ENCODE results near the gene VWA3A.
"Not testable (repeated sequence)": the region's sequence is repeated elsewhere in the genome, so short reads cannot be mapped to it uniquely, and the experiment has no call there.

The VWA3A gene

DNA sequence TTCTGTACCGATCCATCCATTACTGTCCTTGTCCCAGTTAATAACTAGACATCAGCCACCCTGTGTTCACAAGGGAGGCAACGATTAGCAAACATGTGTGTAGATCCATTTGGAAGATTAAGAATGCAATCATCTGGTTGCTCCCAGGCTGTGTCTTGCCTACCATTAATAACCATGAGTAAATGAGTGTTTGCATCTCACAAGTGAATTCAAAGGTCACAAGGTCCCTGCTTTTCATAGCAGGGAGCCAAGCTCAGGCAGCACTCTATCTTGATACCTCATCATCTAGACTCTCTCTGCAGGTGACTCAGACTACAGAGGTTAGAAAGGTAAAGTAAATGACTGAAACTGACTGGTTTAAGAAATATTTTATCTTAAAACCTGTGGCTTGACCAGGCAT lies 25.3 kb downstream of the VWA3A start:
- Histone ChIP-seq H3K4me1 (ENCODE audit: control insufficient read depth, insufficient read depth, low read length) (no peaks in the 10 kb centered on the region), H3K9me3 (ENCODE audit: control insufficient read depth, insufficient read depth, low read length) (no peaks in the 10 kb centered on the region), H3K4me3 (ENCODE audit: low read depth, low read length) (no peak overlapping the region), H3K36me3 (ENCODE audit: control insufficient read depth, insufficient read depth, low read length) (no peaks in the 10 kb centered on the region), H3K27ac (ENCODE audit: low read depth, low read length) (no peak overlapping the region), H3K9ac (ENCODE audit: low read depth, low read length) (no peak overlapping the region), H3K27me3 (ENCODE audit: control insufficient read depth, insufficient read depth, low read length) (no peaks in the 10 kb centered on the region)

DNA sequence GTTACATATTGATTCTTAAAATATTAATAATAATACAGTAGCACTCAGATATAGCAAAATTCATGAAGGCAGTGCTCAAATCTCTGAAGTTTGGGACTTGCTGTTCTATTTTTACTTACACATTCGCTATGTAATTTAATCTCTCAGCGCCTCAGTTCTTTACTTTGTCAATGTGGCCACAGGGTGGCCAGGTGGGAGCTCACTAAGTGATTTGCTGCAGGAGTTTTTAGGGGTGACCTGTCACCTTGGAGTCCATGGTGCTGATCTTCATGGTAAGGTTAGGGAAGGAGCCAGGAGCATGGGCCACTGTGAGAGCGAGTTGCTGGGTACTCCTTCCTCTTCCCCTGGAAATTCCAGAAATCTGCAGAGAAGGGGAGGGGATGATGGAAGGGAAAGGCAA lies 28.1 kb downstream of the VWA3A start:
- no peaks in the 10 kb centered on the region for H3K4me1 ChIP-seq (ENCODE audit: control insufficient read depth, insufficient read depth, low read length)
- no peak overlapping the region for H3K9ac ChIP-seq (ENCODE audit: low read depth, low read length)
- H3K36me3 ChIP-seq (ENCODE audit: control insufficient read depth, insufficient read depth, low read length), result no peaks in the 10 kb centered on the region
- H3K9me3 ChIP-seq (ENCODE audit: control insufficient read depth, insufficient read depth, low read length), result no peaks in the 10 kb centered on the region
- no peak overlapping the region for H3K27ac ChIP-seq (ENCODE audit: low read depth, low read length)
- H3K4me3 ChIP-seq (ENCODE audit: low read depth, low read length), result no peak overlapping the region
- H3K27me3 ChIP-seq (ENCODE audit: control insufficient read depth, insufficient read depth, low read length), result no peaks in the 10 kb centered on the region

DNA sequence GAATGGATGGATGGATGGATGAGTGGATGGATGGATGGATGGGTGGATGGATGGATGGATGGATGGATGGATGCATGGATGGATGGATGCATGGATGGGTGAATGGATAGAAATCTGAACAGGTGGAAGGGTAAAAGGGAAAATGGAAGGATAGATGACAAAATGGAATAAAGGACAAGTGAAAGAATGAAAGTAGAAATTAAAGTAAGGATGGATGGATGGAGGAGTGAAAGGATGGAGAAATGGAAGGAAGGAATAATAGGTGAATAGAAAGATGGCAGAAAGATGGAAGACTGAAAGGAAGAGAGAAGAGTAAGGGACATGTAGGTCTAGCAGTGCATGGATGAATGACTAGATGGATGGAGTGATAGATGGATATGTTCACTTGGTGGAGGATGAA lies 29.9 kb downstream of the VWA3A start:
- no peak overlapping the region for H3K4me3 ChIP-seq (ENCODE audit: low read depth, low read length)
- no peak overlapping the region for H3K27ac ChIP-seq (ENCODE audit: low read depth, low read length)
- no peaks in the 10 kb centered on the region for H3K9me3 ChIP-seq (ENCODE audit: control insufficient read depth, insufficient read depth, low read length)
- H3K9ac ChIP-seq (ENCODE audit: low read depth, low read length), result no peak overlapping the region
- no peaks in the 10 kb centered on the region for H3K4me1 ChIP-seq (ENCODE audit: control insufficient read depth, insufficient read depth, low read length)
- no peaks in the 10 kb centered on the region for H3K36me3 ChIP-seq (ENCODE audit: control insufficient read depth, insufficient read depth, low read length)
- H3K27me3 ChIP-seq (ENCODE audit: control insufficient read depth, insufficient read depth, low read length), result no peaks in the 10 kb centered on the region

DNA sequence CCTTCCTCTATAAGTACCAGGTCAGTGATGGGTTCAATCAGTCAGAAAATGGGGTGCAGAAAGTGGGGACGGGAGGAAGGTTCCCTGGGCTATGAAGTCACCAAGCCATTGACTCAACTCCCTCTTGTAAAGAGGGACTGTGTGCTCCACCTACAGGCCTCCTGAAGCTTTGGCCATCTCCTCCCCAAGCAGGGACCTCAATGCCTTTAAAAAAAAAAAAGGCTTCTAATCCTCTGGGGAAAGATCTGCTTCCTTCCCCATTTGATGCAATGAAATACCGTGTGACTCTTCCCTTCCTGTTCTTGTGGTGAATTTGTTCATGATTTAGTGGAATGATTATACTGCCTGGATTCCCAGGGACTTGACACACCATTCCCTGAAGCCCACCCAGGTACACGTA lies 30.8 kb downstream of the VWA3A start:
- no peaks in the 10 kb centered on the region for H3K9me3 ChIP-seq (ENCODE audit: control insufficient read depth, insufficient read depth, low read length)
- H3K4me3 ChIP-seq (ENCODE audit: low read depth, low read length), result no peak overlapping the region
- H3K9ac ChIP-seq (ENCODE audit: low read depth, low read length), result no peak overlapping the region
- H3K27me3 ChIP-seq (ENCODE audit: control insufficient read depth, insufficient read depth, low read length), result no peaks in the 10 kb centered on the region
- H3K36me3 ChIP-seq (ENCODE audit: control insufficient read depth, insufficient read depth, low read length), result no peaks in the 10 kb centered on the region
- H3K4me1 ChIP-seq (ENCODE audit: control insufficient read depth, insufficient read depth, low read length), result no peaks in the 10 kb centered on the region
- H3K27ac ChIP-seq (ENCODE audit: low read depth, low read length), result no peak overlapping the region

DNA sequence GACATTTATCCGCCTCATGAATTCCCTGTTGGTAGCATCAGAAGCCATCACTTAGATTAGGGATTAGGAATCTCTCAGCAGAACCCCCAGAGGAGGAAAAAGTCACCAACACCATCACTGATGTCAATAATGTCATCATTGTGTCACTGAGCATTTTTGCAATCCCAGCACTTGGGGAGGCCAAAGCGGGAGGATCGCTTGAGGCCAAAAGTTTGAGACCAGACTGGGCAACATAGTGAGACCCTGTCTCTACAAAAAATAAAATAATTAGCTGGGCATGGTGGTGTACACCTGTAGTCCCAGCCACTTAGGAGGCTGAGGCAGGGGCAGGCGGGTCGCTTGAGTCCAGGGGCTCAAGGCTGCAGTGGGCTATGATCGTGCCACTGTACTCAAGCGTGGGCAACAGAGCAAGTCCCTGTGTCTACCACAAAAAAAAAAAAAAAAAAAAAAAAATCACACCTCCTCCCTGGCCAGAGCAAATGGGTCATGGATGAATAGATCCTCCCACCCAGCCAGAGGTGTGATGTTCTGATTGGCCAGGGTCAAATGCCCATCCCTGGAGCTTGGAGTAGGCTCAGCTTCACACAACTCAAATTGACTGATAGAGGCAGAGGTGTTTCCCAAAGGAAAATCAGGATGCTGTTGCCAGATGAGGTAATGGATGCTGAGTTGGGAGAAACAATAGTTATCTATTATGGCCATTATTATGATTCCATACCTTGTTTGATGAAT lies 31.6 kb downstream of the VWA3A start:
- Histone ChIP-seq H3K9ac (ENCODE audit: low read depth, low read length) (no peak overlapping the region), H3K27me3 (ENCODE audit: control insufficient read depth, insufficient read depth, low read length) (no peaks in the 10 kb centered on the region), H3K4me3 (ENCODE audit: low read depth, low read length) (no peak overlapping the region), H3K9me3 (ENCODE audit: control insufficient read depth, insufficient read depth, low read length) (no peaks in the 10 kb centered on the region), H3K36me3 (ENCODE audit: control insufficient read depth, insufficient read depth, low read length) (no peaks in the 10 kb centered on the region), H3K4me1 (ENCODE audit: control insufficient read depth, insufficient read depth, low read length) (no peaks in the 10 kb centered on the region), H3K27ac (ENCODE audit: low read depth, low read length) (no peak overlapping the region)

DNA sequence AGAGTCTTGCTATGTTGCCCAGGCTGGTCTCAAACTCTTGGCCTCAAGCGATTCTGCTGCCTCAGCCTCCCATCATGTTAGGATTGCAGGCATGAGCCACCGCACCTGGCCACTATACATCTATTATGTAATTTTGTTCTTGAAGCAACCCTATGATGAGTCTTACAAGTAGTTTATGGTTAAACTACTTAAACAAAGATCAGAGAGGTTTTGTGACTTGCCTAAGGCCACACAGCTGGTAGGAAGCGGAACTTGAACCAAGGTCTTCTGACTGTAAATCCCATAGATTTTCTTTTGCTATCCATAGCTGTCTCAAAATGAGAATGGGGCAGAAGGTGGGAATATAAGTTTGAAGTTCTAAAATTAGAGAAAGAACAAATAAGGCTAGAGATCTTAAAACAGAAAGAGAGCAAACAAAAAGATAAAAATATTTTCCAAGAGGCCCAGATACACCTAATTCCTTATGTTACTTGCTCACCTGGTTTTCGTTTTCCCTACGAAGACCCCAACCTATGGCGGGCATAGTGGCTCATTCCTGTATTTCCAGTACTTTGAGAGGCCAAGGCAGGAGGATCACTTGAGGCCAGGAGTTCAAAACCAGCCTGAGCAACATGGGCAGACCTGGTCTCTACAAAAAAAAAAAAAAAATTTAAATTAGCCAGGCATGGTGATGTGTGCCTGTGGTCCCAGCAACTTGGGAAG lies 32.4 kb downstream of the VWA3A start:
- H3K9me3 ChIP-seq (ENCODE audit: control insufficient read depth, insufficient read depth, low read length), result no peaks in the 10 kb centered on the region
- H3K36me3 ChIP-seq (ENCODE audit: control insufficient read depth, insufficient read depth, low read length), result no peaks in the 10 kb centered on the region
- no peaks in the 10 kb centered on the region for H3K4me1 ChIP-seq (ENCODE audit: control insufficient read depth, insufficient read depth, low read length)
- H3K9ac ChIP-seq (ENCODE audit: low read depth, low read length), result no peak overlapping the region
- no peaks in the 10 kb centered on the region for H3K27me3 ChIP-seq (ENCODE audit: control insufficient read depth, insufficient read depth, low read length)
- no peak overlapping the region for H3K4me3 ChIP-seq (ENCODE audit: low read depth, low read length)
- H3K27ac ChIP-seq (ENCODE audit: low read depth, low read length), result no peak overlapping the region

DNA sequence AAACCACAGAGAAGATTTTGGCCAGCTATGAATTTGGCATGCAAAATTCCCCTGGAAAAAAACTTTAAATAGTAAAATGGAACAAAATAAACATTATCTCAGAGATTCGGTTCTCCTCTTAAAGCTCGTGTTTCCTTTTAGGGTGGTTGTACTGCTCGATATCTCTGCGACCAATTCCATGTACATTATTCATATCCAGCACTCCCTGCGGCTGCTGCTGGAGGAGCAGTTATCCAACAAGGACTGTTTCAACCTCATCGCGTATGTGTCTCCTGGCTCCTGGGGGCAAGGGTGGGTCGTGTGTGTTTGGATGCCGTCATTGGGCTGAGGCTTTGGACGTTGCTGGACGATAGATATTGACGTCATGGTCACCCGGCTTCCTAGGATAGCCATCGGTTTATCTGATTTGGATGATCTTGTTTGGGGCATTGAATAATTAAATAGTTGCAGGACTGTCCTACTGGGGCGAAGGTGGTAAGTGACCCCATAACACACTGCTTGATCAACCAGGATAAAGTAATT lies 33.8 kb downstream of the VWA3A start:
- H3K4me1 ChIP-seq (ENCODE audit: control insufficient read depth, insufficient read depth, low read length), result no peaks in the 10 kb centered on the region
- no peak overlapping the region for H3K9ac ChIP-seq (ENCODE audit: low read depth, low read length)
- no peak overlapping the region for H3K4me3 ChIP-seq (ENCODE audit: low read depth, low read length)
- H3K27ac ChIP-seq (ENCODE audit: low read depth, low read length), result no peak overlapping the region
- no peaks in the 10 kb centered on the region for H3K9me3 ChIP-seq (ENCODE audit: control insufficient read depth, insufficient read depth, low read length)
- H3K36me3 ChIP-seq (ENCODE audit: control insufficient read depth, insufficient read depth, low read length), result no peaks in the 10 kb centered on the region
- H3K27me3 ChIP-seq (ENCODE audit: control insufficient read depth, insufficient read depth, low read length), result no peaks in the 10 kb centered on the region

DNA sequence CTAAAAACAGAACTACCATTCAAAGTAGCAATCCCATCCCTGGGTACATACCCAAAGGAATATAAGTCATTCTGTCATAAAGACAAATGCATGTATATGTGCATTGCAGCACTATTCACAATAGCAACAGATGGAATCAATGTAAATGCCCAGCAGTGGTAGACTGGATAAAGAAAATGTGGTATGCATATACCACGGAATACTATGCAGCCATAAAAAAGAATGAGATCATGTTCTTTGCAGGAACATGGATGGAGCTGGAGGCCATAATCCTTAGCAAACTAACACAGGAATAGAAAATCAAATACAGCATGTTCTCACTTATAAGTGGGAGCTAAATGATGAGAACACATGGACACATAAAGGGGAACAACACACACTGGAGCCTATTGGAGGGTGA lies 36.2 kb downstream of the VWA3A start:
- not testable (repeated sequence) for H3K27me3 ChIP-seq (ENCODE audit: control insufficient read depth, insufficient read depth, low read length); H3K36me3 ChIP-seq (ENCODE audit: control insufficient read depth, insufficient read depth, low read length); H3K9ac ChIP-seq (ENCODE audit: low read depth, low read length); H3K9me3 ChIP-seq (ENCODE audit: control insufficient read depth, insufficient read depth, low read length); H3K27ac ChIP-seq (ENCODE audit: low read depth, low read length); H3K4me1 ChIP-seq (ENCODE audit: control insufficient read depth, insufficient read depth, low read length); H3K4me3 ChIP-seq (ENCODE audit: low read depth, low read length)

DNA sequence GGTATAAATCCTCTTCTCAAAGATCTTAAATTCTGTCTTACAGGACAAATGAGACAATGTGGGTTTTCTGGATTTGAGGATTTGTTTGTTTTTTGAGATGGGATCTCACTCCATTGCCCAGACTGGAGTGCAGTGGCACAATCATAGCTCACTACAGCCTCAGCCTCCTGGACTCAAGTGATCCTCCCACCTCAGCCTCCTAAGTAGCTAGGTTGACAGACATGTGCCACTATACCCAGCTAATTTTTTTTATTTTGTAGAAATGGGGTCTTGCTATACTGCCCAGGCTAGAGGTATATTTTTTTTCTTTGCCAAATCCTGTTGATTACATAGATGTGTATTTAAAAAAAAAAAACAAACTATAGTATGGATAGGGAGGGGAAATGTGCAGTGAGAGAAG lies 38.2 kb downstream of the VWA3A start:
- H3K9ac ChIP-seq (ENCODE audit: low read depth, low read length), result no peak overlapping the region
- no peak overlapping the region for H3K27ac ChIP-seq (ENCODE audit: low read depth, low read length)
- no peaks in the 10 kb centered on the region for H3K36me3 ChIP-seq (ENCODE audit: control insufficient read depth, insufficient read depth, low read length)
- H3K9me3 ChIP-seq (ENCODE audit: control insufficient read depth, insufficient read depth, low read length), result no peaks in the 10 kb centered on the region
- H3K4me3 ChIP-seq (ENCODE audit: low read depth, low read length), result no peak overlapping the region
- H3K4me1 ChIP-seq (ENCODE audit: control insufficient read depth, insufficient read depth, low read length), result no peaks in the 10 kb centered on the region
- H3K27me3 ChIP-seq (ENCODE audit: control insufficient read depth, insufficient read depth, low read length), result no peaks in the 10 kb centered on the region

DNA sequence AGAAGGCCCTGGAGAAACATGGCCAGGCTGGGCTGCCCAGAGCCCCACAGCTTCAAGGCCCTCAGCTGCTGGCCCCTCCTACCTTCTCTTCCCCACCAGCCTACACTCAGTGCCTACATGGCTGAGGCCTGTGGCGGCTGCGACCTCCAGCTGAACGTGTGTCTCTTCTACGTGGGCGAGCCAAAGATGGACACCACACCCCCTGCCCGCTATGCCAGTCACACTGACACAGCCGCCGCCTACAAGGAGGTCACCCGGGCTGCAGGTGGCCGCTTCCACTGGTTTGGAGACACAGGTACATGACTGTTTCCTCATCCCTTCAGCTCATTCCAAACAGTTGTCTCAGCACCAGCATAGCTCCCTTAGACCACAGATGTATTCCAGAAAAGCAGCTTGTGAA lies 40.5 kb downstream of the VWA3A start:
- H3K27ac ChIP-seq (ENCODE audit: low read depth, low read length), result no peak overlapping the region
- H3K9me3 ChIP-seq (ENCODE audit: control insufficient read depth, insufficient read depth, low read length), result no peaks in the 10 kb centered on the region
- H3K36me3 ChIP-seq (ENCODE audit: control insufficient read depth, insufficient read depth, low read length), result no peaks in the 10 kb centered on the region
- H3K27me3 ChIP-seq (ENCODE audit: control insufficient read depth, insufficient read depth, low read length), result no peaks in the 10 kb centered on the region
- H3K4me1 ChIP-seq (ENCODE audit: control insufficient read depth, insufficient read depth, low read length), result no peaks in the 10 kb centered on the region; the same call in 1 of the 2 replicates
- H3K4me3 ChIP-seq (ENCODE audit: low read depth, low read length), result no peak overlapping the region
- no peak overlapping the region for H3K9ac ChIP-seq (ENCODE audit: low read depth, low read length)

DNA sequence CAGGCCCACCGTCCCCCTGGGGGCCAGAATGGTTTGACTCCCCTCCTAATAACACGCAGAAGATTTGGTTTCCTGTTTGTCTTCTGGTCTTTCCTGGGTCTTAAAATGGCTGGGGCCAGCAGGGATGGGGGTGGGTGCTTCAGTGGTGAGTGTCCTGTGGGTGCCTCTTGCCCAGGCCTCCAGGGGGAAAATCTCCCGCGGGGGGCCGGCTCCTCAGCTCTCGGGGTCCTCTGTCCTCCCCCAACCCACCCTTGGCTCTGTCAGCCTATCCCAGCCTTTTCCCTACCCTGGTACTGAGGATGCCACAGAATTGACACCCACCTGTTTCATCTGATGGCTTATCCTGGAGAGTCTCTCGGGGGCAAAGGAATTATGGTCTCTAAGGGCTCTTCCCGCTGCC lies 46.1 kb downstream of the VWA3A start:
- peaks cover 3% of the 10 kb centered on the region; the same call in 1 of the 2 replicates for H3K4me1 ChIP-seq (ENCODE audit: control insufficient read depth, insufficient read depth, low read length)
- no peak overlapping the region for H3K4me3 ChIP-seq (ENCODE audit: low read depth, low read length)
- H3K36me3 ChIP-seq (ENCODE audit: control insufficient read depth, insufficient read depth, low read length), result no peaks in the 10 kb centered on the region
- H3K27me3 ChIP-seq (ENCODE audit: control insufficient read depth, insufficient read depth, low read length), result no peaks in the 10 kb centered on the region
- H3K9me3 ChIP-seq (ENCODE audit: control insufficient read depth, insufficient read depth, low read length), result no peaks in the 10 kb centered on the region
- H3K27ac ChIP-seq (ENCODE audit: low read depth, low read length), result no peak overlapping the region
- H3K9ac ChIP-seq (ENCODE audit: low read depth, low read length), result no peak overlapping the region

Data from HUES48 (cell line).